HepG2 (cell line): ENCODE data around the gene LMTK2. TPM values are rescaled to one million over a fixed set of nuclear protein-coding genes. Genes with fewer than 3 reads are reported as not detected.

Source experiments
- ATAC-seq: fragments of 200-7000 bp; cut with Tn5 transposase; 3 replicates; pipeline ENCODE4 v1.9.1; 2020; ENCODE audit warnings: mild to moderate bottlenecking, moderate library complexity
- BruUV-seq: library from RNA; stranded (reverse); fragments of 400-500 nt; replicated peaks from 2 replicates; lab custom pipeline; 2021; lab: Mats Ljungman, UMichigan
- CTCF ChIA-PET: fragments of 300-600 bp; formaldehyde crosslinking; extraction: SDS; loops from one replicate; lab custom pipeline; 2021; ENCODE audit warnings: low total read pairs, inconsistent platforms, low intra/inter-chr PET ratio; lab: Yijun Ruan, JAX
- POLR2A ChIA-PET: fragments of 350-600 bp; sonication (Branson Sonifier 250); formaldehyde crosslinking; loops from one replicate; lab custom pipeline; 2020; ENCODE audit warnings: antibody characterized with exemption, inconsistent platforms; lab: Yijun Ruan, JAX
- DNase-seq: peaks from one replicate; pipeline ENCODE4 v3.0.0-alpha.2; 2015; ENCODE audit warnings: low spot score
- FAIRE-seq: peaks from 3 replicates; lab custom pipeline; 2011; peaks lifted over from hg19 to GRCh38; lab: Jason Lieb, UNC
- H2AFZ ChIP-seq: one replicate; pipeline ENCODE4 v1.6.1; 2011; ENCODE audit warnings: low read length, inconsistent platforms
- H3K27ac ChIP-seq: fragments of 300-600 bp; 3 replicates; pipeline ENCODE4 v1.8.0; 2011; ENCODE audit warnings: mixed run types, mild to moderate bottlenecking, mixed read lengths, low read length, inconsistent platforms; ENCODE audit not compliant: insufficient read depth; ENCODE audit errors: extremely low read length
- H3K27me3 ChIP-seq, 2 experiments: fragments of 200-600 bp in 1 of 2; 2 replicates in 1 of 2; 3 replicates in 1 of 2; pipeline versions ENCODE4 v1.6.0 to v1.8.0; 2011; ENCODE audit warnings: low read length in 2 of 2, mild to moderate bottlenecking in 2 of 2, moderate library complexity in 2 of 2, inconsistent platforms in 1 of 2; ENCODE audit not compliant: insufficient read depth in 2 of 2, control insufficient read depth in 1 of 2
- H3K36me3 ChIP-seq, 2 experiments: fragments of 200-600 bp in 1 of 2; replicated peaks in 1 of 2; 2 replicates in 1 of 2; 3 replicates in 1 of 2; pipeline versions ENCODE4 v1.5.1 to v1.8.0; 2011; ENCODE audit warnings: low read length in 2 of 2, inconsistent platforms in 1 of 2; ENCODE audit not compliant: insufficient read depth in 2 of 2, control insufficient read depth in 1 of 2
- H3K4me1 ChIP-seq: 2 replicates; pipeline ENCODE4 v1.5.1; 2012; ENCODE audit warnings: low read length, inconsistent platforms; ENCODE audit not compliant: insufficient read depth
- H3K4me2 ChIP-seq: 2 replicates; pipeline ENCODE4 v1.6.0; 2011; ENCODE audit warnings: low read depth, low read length, inconsistent platforms
- H3K4me3 ChIP-seq, 3 experiments: fragments of 200-600 bp in 1 of 3; sonication (generic), shearing (Covaris generic) in 1 of 3; replicated peaks in 1 of 3; 2 replicates each; pipeline ENCODE4 v1.5.1; 2011 to 2016; ENCODE audit warnings: low read length in 3 of 3, inconsistent platforms in 2 of 3, low read depth in 2 of 3, mild to moderate bottlenecking in 2 of 3, control low read depth in 1 of 3, mixed read lengths in 1 of 3; ENCODE audit not compliant: insufficient read depth in 1 of 3
- H3K79me2 ChIP-seq: one replicate; pipeline ENCODE4 v1.6.1; 2011; ENCODE audit warnings: low read length, inconsistent platforms; ENCODE audit not compliant: insufficient read depth
- H3K9ac ChIP-seq: 2 replicates; pipeline ENCODE4 v1.6.0; 2011; ENCODE audit warnings: mild to moderate bottlenecking, low read depth, low read length, inconsistent platforms; ENCODE audit not compliant: insufficient read depth
- H3K9me3 ChIP-seq: 2 replicates; pipeline ENCODE4 v1.5.1; 2012; ENCODE audit warnings: mild to moderate bottlenecking, low read length
- H4K20me1 ChIP-seq: 2 replicates; pipeline ENCODE4 v1.6.0; 2011; ENCODE audit warnings: inconsistent platforms, mild to moderate bottlenecking, low read length, moderate library complexity; ENCODE audit not compliant: insufficient read depth
- ARID2 ChIP-seq: sonication (generic); formaldehyde crosslinking; IDR thresholded peaks from 2 replicates; pipeline ENCODE4 v1.8.1; 2022; ENCODE audit warnings: mild to moderate bottlenecking, missing genetic modification reagents, borderline replicate concordance
- GTF2F1 ChIP-seq: fragments of 150-350 bp; IDR thresholded peaks from 2 replicates; pipeline ENCODE4 v1.6.1; 2014; ENCODE audit warnings: low read length
- KLF6 ChIP-seq: IDR thresholded peaks from 2 replicates; pipeline ENCODE4 v1.8.0; 2016; ENCODE audit warnings: missing biosample characterization, missing genetic modification reagents
- NKX3-1 ChIP-seq: sonication (generic); formaldehyde crosslinking; IDR thresholded peaks from 2 replicates; pipeline ENCODE4 v1.5.0; 2020; ENCODE audit warnings: missing genetic modification reagents
- REPIN1 ChIP-seq: sonication (generic); formaldehyde crosslinking; IDR thresholded peaks from 2 replicates; pipeline ENCODE4 v1.8.0; 2022; ENCODE audit warnings: missing genetic modification reagents, low read depth, mild to moderate bottlenecking, borderline replicate concordance
- SMYD3 ChIP-seq: sonication (generic); formaldehyde crosslinking; IDR thresholded peaks from 2 replicates; pipeline ENCODE4 v1.8.1; 2023; ENCODE audit warnings: mild to moderate bottlenecking, missing genetic modification reagents
- SUZ12 ChIP-seq: fragments of 150-350 bp; IDR thresholded peaks from 2 replicates; pipeline ENCODE4 v1.6.1; 2014; ENCODE audit warnings: low read depth, low read length
- WIZ ChIP-seq: sonication (generic); formaldehyde crosslinking; IDR thresholded peaks from 2 replicates; pipeline ENCODE4 v1.5.1; 2020; ENCODE audit warnings: mild to moderate bottlenecking, missing genetic modification reagents
- XRCC5 ChIP-seq: fragments of 200-400 bp; formaldehyde crosslinking; optimal IDR thresholded peaks from 2 replicates; pipeline ENCODE3; 2017; ENCODE audit warnings: mild to moderate bottlenecking, low read length
- ZFP41 ChIP-seq: sonication (generic); formaldehyde crosslinking; IDR thresholded peaks from 2 replicates; pipeline ENCODE4 v1.4.0; 2020; ENCODE audit warnings: mild to moderate bottlenecking, missing genetic modification reagents, borderline replicate concordance
- ZMAT3 ChIP-seq: sonication (generic); formaldehyde crosslinking; conservative IDR thresholded peaks from 2 replicates; pipeline ENCODE4 v1.7.0; 2021; ENCODE audit warnings: missing genetic modification reagents
- ZNF207 ChIP-seq: fragments of 450-650 bp; IDR thresholded peaks from 2 replicates; pipeline ENCODE4 v1.6.1; 2016; ENCODE audit warnings: antibody characterized with exemption, borderline replicate concordance
- ZNF292 ChIP-seq: sonication (generic); formaldehyde crosslinking; IDR thresholded peaks from 2 replicates; pipeline ENCODE4 v1.8.1; 2022; ENCODE audit warnings: mild to moderate bottlenecking, low read depth, missing genetic modification reagents, borderline replicate concordance
- ZNF713 ChIP-seq: sonication (generic); formaldehyde crosslinking; IDR thresholded peaks from 2 replicates; pipeline ENCODE4 v1.4.0; 2020; ENCODE audit warnings: mild to moderate bottlenecking, missing genetic modification reagents
- WGBS: methylation state at CpG from one replicate; pipeline ENCODE4 v1.1.6; 2017; ENCODE audit warnings: low lambda C conversion rate; 5-methylcytosine and 5-hydroxymethylcytosine counted together
- in situ Hi-C: cut with HindIII; loops from 2 replicates; pipeline ENCODE4 v1.10.0; 2017; ENCODE audit warnings: low pct_unique_long_range_greater_than_20kb; ENCODE audit not compliant: extremely low pct_ligation_motif_present
- intact Hi-C: fragments of 100-400 bp; cut with micrococcal nuclease; formaldehyde crosslinking; loops from one replicate; pipeline ENCODE4 v1.10.0; 2022; ENCODE audit not compliant: unreplicated experiment
- polyA plus RNA-seq, 8 experiments: library from polyadenylated mRNA; depleted of rRNA in 3 of 8; stranded (reverse) in 7 of 8; unstranded in 1 of 8; fragments of >200 nt; fragmentation: Illumina TruSeq in 4 of 8; extraction: Trizol in 4 of 8; gene quantifications; 2 replicates each; pipeline versions ENCODE4 v1.2.1 to v1.2.3, GENCODE V29; 2011 to 2016; ENCODE audit warnings: low read depth in 4 of 8, missing spikeins in 1 of 8, mixed read lengths in 1 of 8; ENCODE audit not compliant: insufficient read depth in 1 of 8
- total RNA-seq, 5 experiments: library from RNA; depleted of rRNA; stranded (reverse); fragments of >200 nt; fragmentation: Illumina TruSeq; extraction: Trizol; gene quantifications; 2 replicates each; pipeline ENCODE4 v1.2.3, GENCODE V29; 2016; ENCODE audit warnings: low read depth in 1 of 5
- TF ChIP-seq, protein P1 (sequence below): IDR thresholded peaks from 2 replicates; pipeline ENCODE4 v1.4.0; 2020; ENCODE audit warnings: mild to moderate bottlenecking, missing genetic modification reagents
- TF ChIP-seq, protein P2 (sequence below): sonication (generic); formaldehyde crosslinking; IDR thresholded peaks from 2 replicates; pipeline ENCODE4 v1.5.0; 2020; ENCODE audit warnings: mild to moderate bottlenecking, missing genetic modification reagents, borderline replicate concordance

The LMTK2 gene
- total and polyA plus RNA-seq, 2 of the 13 experiments (the other 11 are each of a cell fraction or from before 2014, with no cell fraction given): 9.5 to 11.7 TPM

DNA sequence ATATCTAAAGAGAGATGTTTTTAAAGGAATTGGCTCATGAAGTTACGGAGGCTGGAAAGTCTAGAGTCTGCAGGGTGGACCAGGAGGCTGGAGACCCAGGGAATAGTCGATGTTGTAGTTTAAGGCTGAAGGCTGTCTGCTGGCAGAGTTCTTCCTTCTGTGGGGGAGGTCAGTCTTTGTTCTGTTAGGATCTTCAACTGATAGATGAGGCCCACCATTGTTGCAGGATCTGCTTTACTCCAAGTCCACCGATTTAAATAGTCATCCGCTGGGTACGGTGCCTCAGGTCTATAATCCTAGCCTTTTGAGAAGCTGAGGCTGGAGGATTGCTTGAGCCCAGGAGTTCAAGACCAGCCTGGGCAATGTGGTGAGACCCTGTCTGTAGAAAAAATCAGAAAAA, 50.0 kb downstream of the LMTK2 start:
- TF ChIP-seq SMYD3 (no peak), ZNF292 (no peak), REPIN1 (CRISPR knock-in tag) (no peak)
- ChIA-PET CTCF (no interaction called here), POLR2A (no interaction called here)
- no TSS peak for BruUV-seq
- H3K79me2 ChIP-seq: no peaks in the 10 kb centered on the region
- no peak overlapping the region for H3K4me3 ChIP-seq
- DNase-seq (no peak), FAIRE-seq (no peak), ATAC-seq (no peak)
- H3K9ac ChIP-seq: no peak overlapping the region
- no peaks in the 10 kb centered on the region for H3K9me3 ChIP-seq
- 99% methylated on average over 5 of the region's 5 CpGs for WGBS
- H3K27ac ChIP-seq: no peak overlapping the region
- H3K36me3 ChIP-seq: peaks cover 24 to 73% of the 10 kb centered on the region in 2 experiments
- no peak overlapping the region for H2AFZ ChIP-seq
- H3K4me2 ChIP-seq: no peak overlapping the region
- no peaks in the 10 kb centered on the region for H3K4me1 ChIP-seq
- in situ Hi-C loops (no loop called here), intact Hi-C loops (no loop called here)
- no peaks in the 10 kb centered on the region for H4K20me1 ChIP-seq
- no peaks in the 10 kb centered on the region for H3K27me3 ChIP-seq

DNA sequence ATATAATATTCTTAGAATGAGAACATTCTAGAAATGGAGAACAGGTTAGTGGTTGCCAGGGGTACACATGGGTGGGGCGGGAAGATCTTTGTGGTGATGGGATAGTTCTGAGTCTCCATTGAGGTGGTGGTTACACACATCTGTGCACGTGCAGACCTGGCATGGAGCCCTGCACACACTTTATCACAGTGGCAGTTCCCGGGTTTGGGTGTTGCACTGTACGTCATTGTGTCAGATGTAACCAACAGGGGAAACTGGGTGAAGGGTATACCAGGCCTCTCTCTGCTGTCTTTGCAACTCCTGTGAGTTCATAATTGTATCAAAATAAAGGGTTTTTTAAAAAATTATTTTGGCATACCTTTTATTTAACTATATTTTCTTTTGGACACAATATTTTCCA, 51.1 kb downstream of the LMTK2 start:
- no TSS peak for BruUV-seq
- Histone ChIP-seq H3K4me1 (no peaks in the 10 kb centered on the region), H2AFZ (no peak overlapping the region), H3K27ac (no peak overlapping the region), H3K36me3 (peaks cover 23 to 63% of the 10 kb centered on the region in 2 experiments), H4K20me1 (no peaks in the 10 kb centered on the region), H3K4me2 (no peak overlapping the region), H3K9me3 (no peaks in the 10 kb centered on the region), H3K79me2 (no peaks in the 10 kb centered on the region), H3K9ac (no peak overlapping the region), H3K4me3 (no peak overlapping the region), H3K27me3 (no peaks in the 10 kb centered on the region)
- CTCF ChIA-PET: no interaction called here
- in situ Hi-C loops (no loop called here), intact Hi-C loops (no loop called here)
- FAIRE-seq: no peak
- POLR2A ChIA-PET: no interaction called here
- no peak for ATAC-seq
- DNase-seq: no peak
- 97% methylated on average over 4 of the region's 4 CpGs for WGBS
- TF ChIP-seq GTF2F1 (no peak), WIZ (CRISPR knock-in tag) (no peak), NKX3-1 (CRISPR knock-in tag) (no peak), KLF6 (CRISPR knock-in tag) (no peak), ZMAT3 (CRISPR knock-in tag) (no peak), ZNF713 (CRISPR knock-in tag) (no peak), XRCC5 (no peak), SUZ12 (no peak), ARID2 (CRISPR knock-in tag) (no peak), ZFP41 (CRISPR knock-in tag) (no peak), ZNF207 (no peak)
- TF ChIP-seq, protein P1, sequence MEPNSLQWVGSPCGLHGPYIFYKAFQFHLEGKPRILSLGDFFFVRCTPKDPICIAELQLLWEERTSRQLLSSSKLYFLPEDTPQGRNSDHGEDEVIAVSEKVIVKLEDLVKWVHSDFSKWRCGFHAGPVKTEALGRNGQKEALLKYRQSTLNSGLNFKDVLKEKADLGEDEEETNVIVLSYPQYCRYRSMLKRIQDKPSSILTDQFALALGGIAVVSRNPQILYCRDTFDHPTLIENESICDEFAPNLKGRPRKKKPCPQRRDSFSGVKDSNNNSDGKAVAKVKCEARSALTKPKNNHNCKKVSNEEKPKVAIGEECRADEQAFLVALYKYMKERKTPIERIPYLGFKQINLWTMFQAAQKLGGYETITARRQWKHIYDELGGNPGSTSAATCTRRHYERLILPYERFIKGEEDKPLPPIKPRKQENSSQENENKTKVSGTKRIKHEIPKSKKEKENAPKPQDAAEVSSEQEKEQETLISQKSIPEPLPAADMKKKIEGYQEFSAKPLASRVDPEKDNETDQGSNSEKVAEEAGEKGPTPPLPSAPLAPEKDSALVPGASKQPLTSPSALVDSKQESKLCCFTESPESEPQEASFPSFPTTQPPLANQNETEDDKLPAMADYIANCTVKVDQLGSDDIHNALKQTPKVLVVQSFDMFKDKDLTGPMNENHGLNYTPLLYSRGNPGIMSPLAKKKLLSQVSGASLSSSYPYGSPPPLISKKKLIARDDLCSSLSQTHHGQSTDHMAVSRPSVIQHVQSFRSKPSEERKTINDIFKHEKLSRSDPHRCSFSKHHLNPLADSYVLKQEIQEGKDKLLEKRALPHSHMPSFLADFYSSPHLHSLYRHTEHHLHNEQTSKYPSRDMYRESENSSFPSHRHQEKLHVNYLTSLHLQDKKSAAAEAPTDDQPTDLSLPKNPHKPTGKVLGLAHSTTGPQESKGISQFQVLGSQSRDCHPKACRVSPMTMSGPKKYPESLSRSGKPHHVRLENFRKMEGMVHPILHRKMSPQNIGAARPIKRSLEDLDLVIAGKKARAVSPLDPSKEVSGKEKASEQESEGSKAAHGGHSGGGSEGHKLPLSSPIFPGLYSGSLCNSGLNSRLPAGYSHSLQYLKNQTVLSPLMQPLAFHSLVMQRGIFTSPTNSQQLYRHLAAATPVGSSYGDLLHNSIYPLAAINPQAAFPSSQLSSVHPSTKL (CRISPR knock-in tag): no peak
- TF ChIP-seq, protein P2, sequence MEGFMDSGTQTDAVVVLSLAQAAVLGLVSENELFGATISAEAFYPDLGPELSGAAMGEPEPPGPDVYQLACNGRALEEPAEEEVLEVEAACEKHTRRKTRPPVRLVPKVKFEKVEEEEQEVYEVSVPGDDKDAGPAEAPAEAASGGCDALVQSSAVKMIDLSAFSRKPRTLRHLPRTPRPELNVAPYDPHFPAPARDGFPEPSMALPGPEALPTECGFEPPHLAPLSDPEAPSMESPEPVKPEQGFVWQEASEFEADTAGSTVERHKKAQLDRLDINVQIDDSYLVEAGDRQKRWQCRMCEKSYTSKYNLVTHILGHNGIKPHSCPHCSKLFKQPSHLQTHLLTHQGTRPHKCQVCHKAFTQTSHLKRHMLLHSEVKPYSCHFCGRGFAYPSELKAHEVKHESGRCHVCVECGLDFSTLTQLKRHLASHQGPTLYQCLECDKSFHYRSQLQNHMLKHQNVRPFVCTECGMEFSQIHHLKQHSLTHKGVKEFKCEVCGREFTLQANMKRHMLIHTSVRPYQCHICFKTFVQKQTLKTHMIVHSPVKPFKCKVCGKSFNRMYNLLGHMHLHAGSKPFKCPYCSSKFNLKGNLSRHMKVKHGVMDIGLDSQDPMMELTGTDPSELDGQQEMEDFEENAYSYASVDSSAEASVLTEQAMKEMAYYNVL: no peak
